ENCODE data around the gene POP7.

Gene POP7

GRCh38 chr7:100726996-100727761 is 21.3 kb downstream of the POP7 start:
- DNase-seq (ENCODE audit: low spot score): no peak

GRCh38 chr7:100728196-100728595 is 22.3 kb downstream of the POP7 start:
- DNase-seq (ENCODE audit: low spot score): no peak

- DNase-seq (ENCODE audit: low spot score): no peak
Measured at GRCh38 chr7:100730136-100730800, 24.3 kb downstream of the POP7 start.

- DNase-seq (ENCODE audit: low spot score): no peak
Measured at GRCh38 chr7:100731937-100732636, 26.2 kb downstream of the POP7 start.

GRCh38 chr7:100735730-100736129 is 29.8 kb downstream of the POP7 start:
- no peak for DNase-seq (ENCODE audit: low spot score)

GRCh38 chr7:100736671-100737070 is 30.8 kb downstream of the POP7 start:
- DNase-seq (ENCODE audit: low spot score): no peak

GRCh38 chr7:100739934-100740333 is 34.0 kb downstream of the POP7 start:
- DNase-seq (ENCODE audit: low spot score): no peak

- DNase-seq (ENCODE audit: low spot score): no peak
Measured at GRCh38 chr7:100744605-100745004, 38.7 kb downstream of the POP7 start.

- no peak for DNase-seq (ENCODE audit: low spot score)
Measured at GRCh38 chr7:100745184-100745583, 39.3 kb downstream of the POP7 start.

- peak; percentile 18 for DNase-seq (ENCODE audit: low spot score)
Measured at GRCh38 chr7:100752994-100753393, 47.1 kb downstream of the POP7 start.

- no peak for DNase-seq (ENCODE audit: low spot score)
Measured at GRCh38 chr7:100753750-100754149, 47.8 kb downstream of the POP7 start.
